Natural killer cell (primary cell): Measurements from ENCODE around the gene HEATR1. TPM values are rescaled to one million over a fixed set of nuclear protein-coding genes. Genes with fewer than 3 reads are reported as not detected.

ENCODE experiments used
- ATAC-seq, 3 donors: fragments of 150-1000 bp in 2 of 3; fragments of 200-7000 bp in 1 of 3; cut with Tn5 transposase; 1 replicate in 1 of 3; 2 replicates in 2 of 3; pipeline ENCODE4 v1.10.0; 2021; ENCODE audit warnings: mild to moderate bottlenecking in 2 of 3, moderate library complexity in 2 of 3
- DNase-seq, 2 donors: peaks; one replicate each; pipeline versions ENCODE4 v3.0.0 to v3.0.0-alpha.2; 2013 to 2021; ENCODE audit warnings: mixed read lengths in 1 of 2
- H3K27ac ChIP-seq: one replicate; pipeline ENCODE4 v1.5.1; 2013; ENCODE audit warnings: mild to moderate bottlenecking, low read length
- H3K27me3 ChIP-seq: one replicate; pipeline ENCODE4 v1.6.1; 2013; ENCODE audit warnings: low read length; ENCODE audit not compliant: control insufficient read depth, insufficient read depth
- H3K36me3 ChIP-seq: one replicate; pipeline ENCODE4 v1.6.1; 2013; ENCODE audit warnings: low read length; ENCODE audit not compliant: control insufficient read depth, insufficient read depth
- H3K4me1 ChIP-seq: one replicate; pipeline ENCODE4 v1.6.1; 2013; ENCODE audit warnings: low read length; ENCODE audit not compliant: control insufficient read depth, insufficient read depth
- H3K4me3 ChIP-seq: one replicate; pipeline ENCODE4 v1.5.1; 2013; ENCODE audit warnings: low read length
- H3K9me3 ChIP-seq: one replicate; pipeline ENCODE4 v1.6.1; 2013; ENCODE audit warnings: low read length; ENCODE audit not compliant: control insufficient read depth, insufficient read depth
- H3K27ac Mint-ChIP-seq, 2 donors: one replicate each; pipeline ENCODE4 v1.8.0; 2022; ENCODE audit warnings: mild to moderate bottlenecking in 2 of 2, mixed read lengths in 2 of 2, moderate library complexity in 1 of 2
- H3K27me3 Mint-ChIP-seq, 2 donors: one replicate each; pipeline ENCODE4 v1.8.0; 2022; ENCODE audit warnings: low read depth in 2 of 2, mixed read lengths in 2 of 2
- H3K36me3 Mint-ChIP-seq: one replicate; pipeline ENCODE4 v1.8.0; 2022; ENCODE audit warnings: mixed read lengths
- H3K4me1 Mint-ChIP-seq, 2 donors: one replicate each; pipeline ENCODE4 v1.8.0; 2022; ENCODE audit warnings: mixed read lengths in 2 of 2
- H3K4me3 Mint-ChIP-seq: one replicate; pipeline ENCODE4 v1.8.0; 2022; ENCODE audit warnings: mild to moderate bottlenecking, moderate library complexity, mixed read lengths
- H3K9me3 Mint-ChIP-seq, 2 donors: one replicate each; pipeline ENCODE4 v1.8.0; 2022; ENCODE audit warnings: mixed read lengths in 2 of 2
- WGBS: methylation state at CpG from one replicate; pipeline ENCODE4 v1.1.7; 2013; ENCODE audit warnings: missing lambda C conversion rate; ENCODE audit not compliant: insufficient coverage; 5-methylcytosine and 5-hydroxymethylcytosine counted together
- intact Hi-C: fragments of 100-400 bp; cut with micrococcal nuclease; formaldehyde crosslinking; loops from one replicate; pipeline ENCODE4 v1.14.2; 2022
- total RNA-seq, 4 donors: library from RNA; stranded (reverse); fragments of 120-200 nt in 1 of 4; gene quantifications; one replicate each; pipeline versions ENCODE4 v1.2.3 to v1.2.4, GENCODE V29; 2013 to 2022
- TF ChIP-seq, protein P1 (sequence below): fragments of 200-600 bp; IDR thresholded peaks from one replicate; pipeline ENCODE4 v1.8.0; 2022; ENCODE audit warnings: antibody characterized with exemption

Gene HEATR1
- total RNA-seq, 3 donors from 2014 or later (not counting 1 experiment from before 2014, with no cell fraction given) = 29.0 to 43.0 (median 35.3) TPM

DNA sequence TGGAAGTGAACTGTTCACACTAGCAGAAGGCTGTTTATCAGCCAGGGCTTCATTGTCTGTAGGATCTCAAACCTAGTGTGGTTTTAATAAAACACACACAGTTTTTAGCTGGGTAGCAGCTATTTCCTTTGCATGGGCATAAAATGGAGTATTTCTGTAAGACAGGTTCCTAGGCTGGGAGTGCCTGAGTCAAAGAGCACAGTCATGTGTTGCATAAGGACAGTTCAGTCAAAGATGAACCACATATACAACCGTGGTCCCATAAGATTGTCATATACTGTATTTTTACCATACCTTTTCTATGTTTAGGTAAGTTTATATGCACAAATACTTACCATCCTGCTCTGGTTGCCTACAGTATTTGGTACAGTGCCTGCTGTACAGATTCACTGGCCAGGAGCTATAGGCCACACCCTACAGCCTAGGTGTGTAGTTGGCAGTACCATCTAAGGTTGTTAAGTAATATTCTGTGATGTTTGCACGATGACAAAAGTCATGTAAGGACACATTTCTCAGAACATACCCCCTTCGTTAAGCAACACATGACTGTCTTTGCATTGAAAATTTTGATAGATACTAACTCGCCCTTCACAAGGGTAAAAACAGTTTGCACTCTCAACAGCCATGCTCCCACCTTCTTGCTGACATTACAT is 63.4 kb downstream of the HEATR1 start:
- DNase-seq (no peak), ATAC-seq (no peak)
- no peaks in the 10 kb centered on the region for H3K9me3 ChIP-seq
- H3K36me3 ChIP-seq = peaks cover 81% of the 10 kb centered on the region
- no peaks in the 10 kb centered on the region for H3K27me3 Mint-ChIP-seq
- peaks cover 10 to 12% of the 10 kb centered on the region in 2 donors for H3K4me1 Mint-ChIP-seq
- H3K27ac ChIP-seq = no peak overlapping the region
- peaks cover 3% of the 10 kb centered on the region for H3K4me1 ChIP-seq
- H3K27ac Mint-ChIP-seq = no peak overlapping the region
- no peaks in the 10 kb centered on the region for H3K9me3 Mint-ChIP-seq
- 94% methylated on average over 2 of the region's 4 CpGs for WGBS
- no peak overlapping the region for H3K4me3 ChIP-seq
- H3K4me3 Mint-ChIP-seq = no peak overlapping the region
- H3K27me3 ChIP-seq = no peaks in the 10 kb centered on the region
- peaks cover 15% of the 10 kb centered on the region for H3K36me3 Mint-ChIP-seq
- TF ChIP-seq, protein P1, sequence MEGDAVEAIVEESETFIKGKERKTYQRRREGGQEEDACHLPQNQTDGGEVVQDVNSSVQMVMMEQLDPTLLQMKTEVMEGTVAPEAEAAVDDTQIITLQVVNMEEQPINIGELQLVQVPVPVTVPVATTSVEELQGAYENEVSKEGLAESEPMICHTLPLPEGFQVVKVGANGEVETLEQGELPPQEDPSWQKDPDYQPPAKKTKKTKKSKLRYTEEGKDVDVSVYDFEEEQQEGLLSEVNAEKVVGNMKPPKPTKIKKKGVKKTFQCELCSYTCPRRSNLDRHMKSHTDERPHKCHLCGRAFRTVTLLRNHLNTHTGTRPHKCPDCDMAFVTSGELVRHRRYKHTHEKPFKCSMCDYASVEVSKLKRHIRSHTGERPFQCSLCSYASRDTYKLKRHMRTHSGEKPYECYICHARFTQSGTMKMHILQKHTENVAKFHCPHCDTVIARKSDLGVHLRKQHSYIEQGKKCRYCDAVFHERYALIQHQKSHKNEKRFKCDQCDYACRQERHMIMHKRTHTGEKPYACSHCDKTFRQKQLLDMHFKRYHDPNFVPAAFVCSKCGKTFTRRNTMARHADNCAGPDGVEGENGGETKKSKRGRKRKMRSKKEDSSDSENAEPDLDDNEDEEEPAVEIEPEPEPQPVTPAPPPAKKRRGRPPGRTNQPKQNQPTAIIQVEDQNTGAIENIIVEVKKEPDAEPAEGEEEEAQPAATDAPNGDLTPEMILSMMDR = no peak
- intact Hi-C loops = no loop called here

DNA sequence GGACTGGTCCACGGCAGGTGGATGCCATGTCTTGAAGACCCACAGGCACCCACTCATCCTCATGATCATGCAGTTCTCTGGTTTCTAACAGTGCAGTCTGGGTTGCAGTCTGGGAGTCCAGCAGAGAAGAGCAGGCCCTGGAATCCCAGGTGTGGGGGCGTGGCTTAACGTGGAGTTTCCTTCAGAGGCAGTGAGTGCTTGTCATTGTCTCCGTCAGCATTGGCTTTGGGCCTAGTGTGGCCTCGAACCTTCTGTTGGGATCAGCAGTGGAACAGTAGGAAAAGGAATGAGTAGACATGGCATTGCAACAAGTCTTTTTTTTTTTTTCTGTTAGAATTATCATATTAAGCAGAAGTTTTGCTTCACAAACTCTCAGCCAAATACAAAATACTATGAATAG is 67.8 kb downstream of the HEATR1 start:
- Histone ChIP-seq H3K27ac (no peak overlapping the region), H3K4me1 (no peaks in the 10 kb centered on the region), H3K9me3 (no peaks in the 10 kb centered on the region), H3K4me3 (no peak overlapping the region), H3K27me3 (no peaks in the 10 kb centered on the region), H3K36me3 (peaks cover 49% of the 10 kb centered on the region)
- H3K4me3 Mint-ChIP-seq = no peak overlapping the region
- H3K27me3 Mint-ChIP-seq = no peaks in the 10 kb centered on the region
- intact Hi-C loops = no loop called here
- peaks cover 21 to 22% of the 10 kb centered on the region in 2 donors for H3K4me1 Mint-ChIP-seq
- H3K9me3 Mint-ChIP-seq = no peaks in the 10 kb centered on the region
- peaks cover 7% of the 10 kb centered on the region for H3K36me3 Mint-ChIP-seq
- DNase-seq (no peak), ATAC-seq (no peak)
- WGBS = 96% methylated on average over 5 of the region's 5 CpGs
- TF ChIP-seq, protein P1 = no peak
- no peak overlapping the region for H3K27ac Mint-ChIP-seq

DNA sequence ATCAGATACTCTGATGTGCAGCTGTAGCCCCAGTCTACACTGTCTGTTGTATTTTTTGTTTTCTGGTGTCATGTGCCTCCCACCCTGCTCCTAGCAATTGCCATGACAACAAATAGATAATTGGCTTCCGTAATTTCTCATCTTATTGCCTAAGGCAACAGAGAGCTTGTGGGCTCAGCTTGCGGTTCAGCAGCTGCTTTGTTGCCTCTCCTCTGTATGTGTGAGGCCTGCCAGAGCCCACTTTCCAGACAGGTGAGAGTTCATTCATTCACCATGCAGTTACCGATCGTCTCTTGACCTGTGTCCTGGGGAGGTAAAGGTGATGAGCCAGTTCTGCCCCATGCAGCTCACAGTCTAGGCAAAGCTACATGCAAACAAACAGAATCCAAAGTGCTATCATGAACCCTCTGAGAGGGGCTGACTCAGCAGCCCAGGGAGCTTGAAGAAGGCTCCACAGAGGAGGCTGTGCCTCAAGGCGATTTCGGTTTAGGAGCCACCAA is 68.6 kb downstream of the HEATR1 start:
- Histone ChIP-seq H3K4me1 (no peaks in the 10 kb centered on the region), H3K36me3 (peaks cover 42% of the 10 kb centered on the region), H3K4me3 (no peak overlapping the region), H3K27me3 (no peaks in the 10 kb centered on the region), H3K27ac (no peak overlapping the region), H3K9me3 (no peaks in the 10 kb centered on the region)
- intact Hi-C loops = no loop called here
- TF ChIP-seq, protein P1 = no peak
- ATAC-seq (peak in 1 of 3 donors; percentile 78), DNase-seq (no peak)
- Mint-ChIP-seq H3K27ac (peak overlapping the region in 1 of 2 donors; percentile 17), H3K4me3 (no peak overlapping the region), H3K27me3 (no peaks in the 10 kb centered on the region), H3K4me1 (peaks cover 21 to 24% of the 10 kb centered on the region in 2 donors), H3K36me3 (peaks cover 7% of the 10 kb centered on the region), H3K9me3 (no peaks in the 10 kb centered on the region)
- 93% methylated on average over 6 of the region's 6 CpGs for WGBS

DNA sequence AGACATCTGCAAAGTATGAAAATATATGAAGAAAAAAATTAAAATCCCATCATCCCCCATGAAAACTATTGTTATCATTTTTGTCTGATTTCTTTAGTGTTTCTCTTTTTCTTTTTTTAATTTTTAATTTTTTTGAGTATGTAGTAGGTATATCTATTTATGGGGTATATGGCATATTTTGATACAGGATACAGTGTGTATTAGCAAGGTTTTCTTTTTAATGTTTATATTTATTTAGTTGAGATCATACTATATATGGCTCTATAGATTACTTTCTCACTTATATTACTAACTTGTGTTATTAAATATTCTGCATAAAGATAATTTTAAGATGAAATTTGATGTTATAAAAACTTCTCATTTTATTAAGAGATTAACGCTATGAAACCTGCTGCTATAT is 69.1 kb downstream of the HEATR1 start:
- DNase-seq = no peak
- H3K4me3 Mint-ChIP-seq = no peak overlapping the region
- no peaks in the 10 kb centered on the region for H3K27me3 ChIP-seq
- no peaks in the 10 kb centered on the region for H3K9me3 ChIP-seq
- H3K36me3 Mint-ChIP-seq = peaks cover 7% of the 10 kb centered on the region
- no CpG with 5 or more reads among the region's 1 CpG for WGBS
- H3K27ac ChIP-seq = no peak overlapping the region
- H3K27ac Mint-ChIP-seq = no peak overlapping the region
- peaks cover 37% of the 10 kb centered on the region for H3K36me3 ChIP-seq
- H3K9me3 Mint-ChIP-seq = no peaks in the 10 kb centered on the region
- H3K4me1 Mint-ChIP-seq = peaks cover 25 to 30% of the 10 kb centered on the region in 2 donors
- H3K4me3 ChIP-seq = no peak overlapping the region
- no peaks in the 10 kb centered on the region for H3K4me1 ChIP-seq
- intact Hi-C loops = no loop called here
- TF ChIP-seq, protein P1 = no peak
- no peak for ATAC-seq
- no peaks in the 10 kb centered on the region for H3K27me3 Mint-ChIP-seq
